Erythroblast (primary cell): ENCODE results near the gene OAS1.

ENCODE experiments used
- GATA1 ChIP-seq: IDR thresholded peaks from 2 replicates; pipeline ENCODE4 v1.6.1; 2011; ENCODE audit warnings: low read depth, mild to moderate bottlenecking, control low read depth, low read length, moderate library complexity
- POLR2A ChIP-seq: IDR thresholded peaks from 2 replicates; pipeline ENCODE4 v1.6.1; 2011; ENCODE audit warnings: mild to moderate bottlenecking, low read length

DNA sequence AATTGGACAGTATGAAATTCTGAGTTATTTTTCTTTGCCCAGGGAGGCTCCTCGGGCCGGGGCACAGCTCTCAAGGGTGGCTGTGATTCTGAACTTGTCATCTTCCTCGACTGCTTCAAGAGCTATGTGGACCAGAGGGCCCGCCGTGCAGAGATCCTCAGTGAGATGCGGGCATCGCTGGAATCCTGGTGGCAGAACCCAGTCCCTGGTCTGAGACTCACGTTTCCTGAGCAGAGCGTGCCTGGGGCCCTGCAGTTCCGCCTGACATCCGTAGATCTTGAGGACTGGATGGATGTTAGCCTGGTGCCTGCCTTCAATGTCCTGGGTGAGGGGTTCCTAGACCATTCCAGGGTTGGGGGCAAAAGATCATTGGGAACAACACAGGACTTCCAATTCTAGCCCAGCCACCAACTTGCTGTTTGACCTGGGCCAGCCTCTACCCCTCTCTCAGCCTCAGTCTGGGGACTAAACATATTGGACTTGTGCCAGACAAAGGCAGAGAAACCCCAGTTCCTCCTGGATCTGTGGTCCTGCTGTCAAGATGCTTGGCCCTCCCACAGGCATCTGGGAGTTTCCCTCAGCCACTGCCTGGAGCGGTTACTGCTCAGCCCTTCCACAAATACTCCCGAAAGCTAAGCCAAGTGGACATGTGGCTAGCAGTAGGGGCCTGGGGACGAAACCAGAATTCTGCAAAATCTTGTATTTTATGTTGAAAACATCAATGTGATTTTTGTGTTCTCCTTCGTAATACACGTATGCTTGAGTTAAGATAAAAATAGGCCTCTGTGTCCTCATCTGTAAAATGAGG is 35.0 kb downstream of the OAS1 start:
- TF ChIP-seq POLR2A, result no peak
- no peak for TF ChIP-seq GATA1
